HG03439 (cell line): ENCODE results near the gene KCNN3.

Source experiments
- ATAC-seq: cut with Tn5 transposase; IDR thresholded peaks from one replicate; pipeline ENCODE4 v1.9.1; 2021; ENCODE audit warnings: mild to moderate bottlenecking, moderate library complexity; ENCODE audit not compliant: unreplicated experiment

Gene KCNN3

DNA sequence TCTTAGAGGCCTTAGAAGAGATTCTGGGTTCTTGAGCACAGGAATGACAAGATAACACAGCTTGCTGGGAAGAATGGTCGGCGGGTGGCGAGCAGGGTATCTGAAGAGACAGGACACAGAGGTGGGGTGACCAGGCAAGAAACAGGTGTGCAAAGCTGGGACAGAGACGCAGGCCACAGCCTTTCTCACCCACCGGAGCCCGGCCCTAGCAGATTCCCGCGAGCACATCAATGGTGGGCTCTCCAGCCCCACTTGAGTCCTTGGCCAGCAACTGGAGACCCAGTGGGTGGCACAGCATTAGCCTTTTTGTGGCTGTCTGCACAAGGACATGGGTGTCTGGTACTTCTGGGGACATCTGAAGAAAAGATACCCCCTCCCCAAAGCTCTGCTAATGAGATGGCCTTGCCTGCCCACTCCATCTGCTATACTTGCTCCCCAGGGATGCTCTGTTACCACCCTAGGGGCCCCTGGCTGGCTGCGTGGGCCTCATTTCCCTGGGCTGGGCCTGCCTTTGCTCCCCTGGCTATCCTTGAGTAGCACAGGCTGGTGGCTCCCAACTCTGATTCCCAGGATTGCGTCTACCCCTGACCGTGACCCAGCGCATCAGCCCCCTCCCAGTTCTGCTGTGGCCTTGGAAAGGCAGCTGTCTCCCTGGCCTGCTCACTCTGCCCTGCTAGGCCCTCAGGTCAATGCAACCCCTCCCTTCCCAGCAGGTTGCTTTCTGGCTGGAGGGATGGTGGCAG, 134.8 kb downstream of the KCNN3 start:
- ATAC-seq = no peak

DNA sequence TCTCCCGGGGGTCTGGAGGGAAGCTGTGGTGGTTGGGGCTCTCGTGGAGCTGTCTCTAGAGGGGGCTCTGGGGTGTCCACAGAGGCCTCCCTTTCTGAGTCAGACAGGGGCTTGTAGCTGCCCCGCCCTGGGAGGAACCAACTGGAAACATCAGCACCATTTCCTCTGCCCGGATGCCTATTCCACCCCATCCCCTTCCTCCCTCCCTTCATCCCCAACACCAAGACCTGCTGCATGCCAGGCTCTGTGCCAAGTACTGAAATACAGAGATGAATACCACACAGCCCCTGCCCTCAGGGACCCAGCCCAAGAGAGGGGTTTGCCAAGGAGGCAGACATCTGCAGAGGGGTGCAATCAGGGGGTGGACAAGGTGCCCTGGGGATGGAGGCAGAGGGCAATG, 136.5 kb downstream of the KCNN3 start:
- no peak for ATAC-seq

DNA sequence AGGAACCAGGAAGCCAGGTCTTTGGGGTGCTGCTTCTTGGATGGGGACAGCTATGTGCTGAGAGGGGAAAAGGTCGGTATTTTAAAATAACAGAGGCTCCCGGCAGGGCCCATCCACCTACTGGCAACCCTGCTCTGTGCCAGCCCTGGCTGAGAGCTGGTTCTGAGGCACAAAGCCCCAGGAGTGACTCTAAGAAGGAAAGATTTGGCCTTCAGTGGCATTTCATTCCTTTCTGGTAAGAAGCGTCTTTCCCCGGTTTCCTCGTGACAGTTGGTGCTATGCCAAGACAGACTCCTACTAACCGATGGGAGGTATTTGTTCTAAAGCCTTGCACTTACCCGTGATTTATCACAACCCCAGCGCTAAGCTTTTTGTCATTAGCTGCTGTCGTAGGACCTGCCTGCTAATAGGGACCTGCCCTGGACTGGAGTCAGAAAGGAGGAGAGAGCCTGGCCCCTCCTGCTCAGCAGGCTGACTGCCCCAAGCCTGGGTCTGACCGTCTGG, 139.0 kb downstream of the KCNN3 start:
- ATAC-seq = no peak

DNA sequence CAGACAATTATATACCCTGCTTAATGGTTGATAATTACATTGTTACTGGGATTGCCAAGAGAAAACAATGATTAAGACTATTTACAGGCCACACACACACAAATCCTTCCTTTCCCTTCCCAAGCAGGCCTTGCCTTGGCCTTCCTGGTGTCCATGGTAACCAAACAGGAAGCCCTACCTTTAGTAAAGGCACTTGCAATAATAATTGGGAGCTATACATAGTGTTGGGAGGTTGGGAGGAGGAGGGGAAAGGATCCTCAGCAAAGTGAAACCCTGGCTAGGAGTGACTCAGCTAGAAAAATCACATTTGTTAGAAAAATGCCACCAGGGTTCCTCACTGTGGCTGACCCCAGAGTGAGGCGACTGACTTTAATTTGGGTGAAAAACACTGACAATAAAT, 139.8 kb downstream of the KCNN3 start:
- ATAC-seq = no peak

- ATAC-seq = no peak
Observed at GRCh38 chr1:154729577-154729976, 140.5 kb downstream of the KCNN3 start.

DNA sequence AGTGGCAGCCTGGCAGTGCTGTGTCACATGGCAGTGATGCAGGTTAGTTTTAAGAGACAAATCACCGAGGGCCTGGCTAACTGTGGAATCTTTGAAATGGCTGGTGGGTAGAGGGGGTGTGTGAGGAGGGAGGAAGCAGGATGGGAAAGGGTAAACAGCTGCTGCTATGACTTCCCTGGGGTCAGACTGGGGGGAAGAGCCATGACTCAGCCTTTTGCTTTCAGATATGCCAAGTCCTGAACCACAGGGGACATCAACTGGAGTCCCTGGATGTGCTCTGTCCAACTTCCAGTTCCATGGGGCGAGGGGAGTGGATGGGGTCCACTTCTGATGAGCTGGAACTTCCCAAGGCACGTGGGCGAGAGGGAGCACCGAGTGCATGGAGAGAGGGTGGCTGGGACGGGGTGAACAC, 141.0 kb downstream of the KCNN3 start:
- ATAC-seq = no peak

DNA sequence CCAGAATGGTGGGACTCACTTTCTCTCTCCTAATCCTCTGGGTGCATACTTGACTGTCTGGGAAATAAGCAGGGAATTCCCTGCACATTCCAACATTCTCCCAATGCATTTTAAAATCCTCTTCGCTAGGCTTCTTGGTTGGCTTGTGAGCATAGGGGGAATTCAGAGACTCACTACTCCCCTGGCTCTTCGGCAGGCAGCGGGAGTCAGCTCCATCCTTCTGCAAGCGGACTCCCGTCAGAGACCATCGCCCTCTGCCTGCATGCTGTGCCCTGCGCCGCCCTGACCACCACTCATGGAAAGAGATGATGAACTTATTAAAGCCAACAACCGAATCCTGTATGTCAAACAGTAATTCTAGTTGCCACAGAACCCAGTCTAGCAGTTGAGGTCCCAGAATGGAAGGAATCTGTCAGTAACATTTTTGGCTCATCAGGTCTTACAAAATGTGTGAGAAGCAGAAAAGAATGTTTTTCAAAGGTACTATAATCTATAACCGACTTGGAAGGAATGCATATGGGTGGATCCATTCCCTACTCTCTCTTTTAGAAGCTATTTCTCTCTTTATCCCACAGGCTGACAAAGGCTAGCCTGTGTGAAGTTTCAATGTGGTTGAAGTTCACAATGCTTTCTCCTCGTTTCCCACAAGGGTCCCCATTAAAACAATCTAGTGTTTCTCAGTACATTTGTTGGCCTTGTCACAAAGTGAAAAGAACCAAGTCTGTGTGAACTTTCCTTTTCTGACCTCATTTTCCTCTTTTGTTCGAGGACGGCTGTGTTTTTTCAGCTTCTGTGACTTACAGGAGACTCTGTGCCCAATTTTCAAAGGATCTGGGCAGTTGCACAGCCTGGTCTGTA, 143.0 kb downstream of the KCNN3 start:
- ATAC-seq = no peak

DNA sequence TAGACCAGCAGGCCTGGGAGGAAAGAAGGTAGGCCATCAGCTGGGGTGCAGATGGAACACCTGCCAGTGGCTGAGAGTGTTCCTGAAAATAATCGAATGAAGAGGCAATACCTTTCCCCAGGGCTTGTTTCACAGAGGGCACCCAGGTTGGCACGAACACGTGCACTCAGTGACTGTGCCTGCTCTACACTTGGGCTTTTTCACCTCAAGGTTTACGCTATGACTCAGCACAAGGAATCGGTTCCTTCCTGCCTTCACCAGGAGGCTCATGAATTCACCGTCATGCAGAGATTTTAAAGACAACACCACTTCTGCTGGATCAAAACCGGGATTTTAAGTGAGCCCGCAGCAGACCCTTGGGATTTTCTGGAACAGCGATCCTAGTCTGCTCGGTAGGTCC, 143.6 kb downstream of the KCNN3 start:
- no peak for ATAC-seq

DNA sequence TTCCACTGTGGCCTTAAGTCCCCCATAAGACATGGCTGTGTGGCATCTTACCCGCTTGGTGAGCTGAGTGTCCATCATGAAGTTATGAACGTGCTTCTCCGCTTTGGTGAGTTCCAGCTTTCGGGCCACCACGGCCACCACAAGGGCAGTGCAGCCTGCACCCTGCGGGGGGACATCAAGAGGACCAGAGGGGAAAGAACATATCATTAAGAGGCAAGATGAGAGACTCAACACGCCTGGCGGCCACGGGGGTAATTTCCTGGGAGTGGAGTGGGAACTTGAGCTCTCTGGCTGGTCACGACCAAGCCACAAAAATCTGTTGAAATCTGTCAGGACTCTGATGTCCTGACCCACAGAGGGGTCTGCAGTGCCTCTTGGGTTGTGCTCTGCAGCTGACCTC, 144.2 kb downstream of the KCNN3 start:
- ATAC-seq = no peak

DNA sequence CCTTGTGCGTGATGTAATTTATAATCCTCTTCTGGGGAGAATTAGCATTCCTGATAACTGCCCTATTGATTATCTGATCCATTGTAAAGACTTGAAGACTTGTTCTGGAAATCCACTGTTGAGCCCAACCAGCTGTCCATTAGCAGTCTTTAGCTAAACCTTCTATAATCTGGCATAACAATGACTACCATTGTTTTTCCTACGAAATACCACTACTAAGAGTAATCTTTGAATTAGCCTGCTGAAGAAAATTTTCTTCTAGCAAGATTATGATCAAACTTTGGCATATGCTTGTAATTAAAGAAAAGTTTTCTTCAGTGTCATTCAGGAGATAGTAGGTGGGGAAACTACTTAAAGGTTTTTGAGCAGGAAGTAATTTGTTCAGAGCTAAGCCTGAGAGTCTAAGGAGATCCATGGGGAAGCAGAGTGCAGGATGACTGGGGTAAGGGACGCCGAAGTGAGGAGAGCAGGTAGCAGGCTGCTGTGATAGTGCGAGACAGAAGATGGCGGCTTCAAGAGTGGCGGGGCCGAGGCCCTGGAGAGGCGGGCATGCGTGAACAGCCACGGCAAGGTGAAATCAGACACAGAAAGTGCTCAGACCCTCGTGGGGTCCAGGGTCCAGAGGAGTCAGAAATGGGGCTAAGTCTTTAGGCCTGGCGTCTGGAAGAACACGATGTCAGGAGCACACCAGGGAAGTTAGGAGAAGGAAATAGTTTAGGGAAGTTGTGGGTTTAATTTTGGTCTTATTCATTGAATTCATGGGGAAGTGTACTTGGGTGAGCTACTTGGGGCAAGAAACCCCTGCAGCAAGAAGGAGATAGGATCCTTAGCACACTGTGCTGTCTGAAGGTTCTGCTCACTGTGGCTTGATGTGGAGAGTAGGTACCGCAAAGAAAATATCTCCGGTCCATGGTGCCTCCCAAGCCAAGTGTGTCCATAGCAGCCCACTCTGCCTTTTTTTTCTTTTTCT, 149.5 kb downstream of the KCNN3 start:
- ATAC-seq = no peak

DNA sequence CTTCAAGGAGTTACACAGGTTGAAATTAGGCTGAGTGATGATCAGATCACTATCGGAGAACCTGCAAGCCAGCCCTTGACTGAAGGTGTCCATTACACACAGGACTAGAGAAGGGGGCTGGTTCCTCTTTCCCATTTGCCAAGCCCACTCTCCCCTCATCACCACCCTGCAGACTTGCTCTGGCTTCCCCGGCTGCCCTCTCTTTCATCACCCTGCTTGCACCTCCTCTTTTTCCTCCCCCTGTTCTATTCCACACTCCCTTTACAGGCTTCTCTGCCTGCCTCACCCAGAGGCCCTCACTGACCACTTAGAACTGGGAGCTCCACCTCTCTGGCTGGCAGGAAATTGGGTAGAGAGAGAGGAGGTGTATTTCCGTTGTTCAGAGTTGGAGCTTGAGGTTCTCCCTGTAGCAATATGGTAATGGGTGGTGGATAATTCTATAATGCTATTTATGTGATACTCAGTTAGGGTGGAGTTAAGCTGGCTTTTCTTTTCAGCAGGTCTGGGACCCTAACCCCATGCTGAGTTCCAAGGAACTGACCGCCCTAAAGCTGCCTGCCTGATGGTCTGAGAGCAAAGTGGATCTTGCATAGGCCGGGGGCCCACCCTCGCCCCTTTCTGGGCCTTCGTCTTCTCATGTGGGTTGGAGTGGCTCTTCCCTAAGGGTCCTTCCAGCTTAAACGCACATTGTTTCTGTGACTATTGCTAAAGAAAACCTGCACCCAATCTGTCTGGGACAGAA, 150.3 kb downstream of the KCNN3 start:
- no peak for ATAC-seq

DNA sequence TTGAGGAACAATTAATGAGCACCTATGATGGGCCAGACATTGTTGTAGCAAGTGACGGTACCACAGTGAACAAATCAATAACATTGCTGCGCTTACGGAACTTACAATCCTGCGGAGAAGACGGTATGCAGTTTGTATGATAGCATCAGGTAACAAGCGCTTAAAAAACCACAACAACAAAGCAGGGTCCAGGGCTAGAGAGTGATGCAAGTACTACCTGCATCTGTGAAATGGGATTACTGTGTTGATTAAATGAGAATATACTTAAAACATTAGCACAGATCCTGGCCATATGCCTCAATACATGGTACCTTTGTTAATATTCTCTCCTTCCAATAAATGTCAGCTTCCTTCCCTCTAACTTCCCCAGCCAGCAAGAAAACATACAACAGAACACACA, 151.5 kb downstream of the KCNN3 start:
- ATAC-seq = no peak

GRCh38 chr1:154717528-154717924, 152.6 kb downstream of the KCNN3 start:
- ATAC-seq = no peak

GRCh38 chr1:154716614-154717527, 153.2 kb downstream of the KCNN3 start:
- no peak for ATAC-seq

DNA sequence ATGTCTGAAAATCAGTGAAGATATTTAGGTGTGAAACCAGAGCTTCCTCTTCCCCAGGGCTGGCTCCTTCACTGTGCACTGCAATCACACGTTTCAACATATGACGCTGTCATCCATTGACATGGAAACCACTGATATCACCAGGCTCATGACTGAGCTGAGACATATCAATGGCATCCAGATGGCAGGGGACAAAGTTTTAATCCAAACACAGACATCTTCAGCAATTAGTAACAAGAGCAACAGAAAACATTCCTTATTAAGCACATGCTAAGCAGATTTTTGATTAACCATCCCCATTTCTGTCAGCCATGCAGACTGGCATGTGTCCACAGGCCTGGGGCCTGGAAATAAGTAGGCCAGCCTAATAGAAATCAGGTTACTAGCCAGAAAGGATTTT, 154.1 kb downstream of the KCNN3 start:
- ATAC-seq = no peak

- ATAC-seq = no peak
Observed at GRCh38 chr1:154715385-154715784, 154.7 kb downstream of the KCNN3 start.

DNA sequence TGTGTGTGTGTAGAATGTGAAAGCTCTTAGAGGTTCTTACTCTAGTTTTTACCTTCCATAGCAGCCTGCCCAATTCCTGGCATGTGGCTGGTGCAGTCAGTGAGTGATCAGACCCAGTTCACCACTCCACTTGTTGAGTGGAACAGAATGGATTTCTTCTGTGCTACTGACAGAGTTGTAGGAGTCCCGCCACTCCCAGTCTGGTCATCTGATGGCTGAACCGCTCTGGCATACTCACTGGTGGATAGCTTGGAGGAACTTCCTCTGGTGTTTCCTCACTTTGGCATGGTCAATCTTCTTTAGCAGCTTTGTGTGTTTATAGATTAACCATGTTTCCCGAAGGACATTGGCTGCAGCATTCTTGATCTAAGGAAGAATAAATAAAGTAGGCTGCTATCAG, 155.4 kb downstream of the KCNN3 start:
- ATAC-seq = no peak

DNA sequence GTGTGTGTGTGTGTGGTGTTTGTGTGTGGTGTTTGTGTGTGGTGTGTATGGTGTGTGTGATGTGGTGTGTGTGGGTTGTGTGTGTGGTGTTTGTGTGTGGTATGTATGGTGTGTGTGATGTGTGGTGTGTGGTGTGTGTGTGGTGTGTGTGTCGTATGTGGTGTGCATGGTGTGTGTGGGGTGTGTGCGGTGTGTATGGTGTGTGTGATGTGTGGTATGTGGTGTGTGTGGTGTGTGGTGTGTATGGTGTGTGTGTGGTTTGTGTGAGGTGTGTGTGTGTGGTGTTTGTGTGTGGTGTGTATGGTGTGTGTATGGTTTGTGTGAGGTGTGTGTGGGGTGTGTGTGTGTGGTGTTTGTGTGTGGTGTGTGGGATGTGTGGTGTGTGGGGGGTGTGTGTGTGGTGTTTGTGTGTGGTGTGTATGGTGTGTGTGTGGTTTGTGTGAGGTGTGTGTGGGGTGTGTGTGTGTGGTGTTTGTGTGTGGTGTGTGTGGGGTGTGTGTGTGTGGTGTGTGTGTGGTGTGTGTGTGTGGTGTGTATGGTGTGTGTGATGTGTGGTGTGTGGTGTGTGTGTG, 155.9 kb downstream of the KCNN3 start:
- ATAC-seq = no peak

- ATAC-seq = no peak
Observed at GRCh38 chr1:154713005-154713404, 157.1 kb downstream of the KCNN3 start.
